ENCODE measurements around the gene ABCC1. TPM values are rescaled to one million over a fixed set of nuclear protein-coding genes. Genes with fewer than 3 reads are reported as not detected.
"Not testable (repeated sequence)": the region's sequence is repeated elsewhere in the genome, so short reads cannot be mapped to it uniquely, and the experiment has no call there.

The ABCC1 gene
- total RNA-seq, 1 experiment from 2014 or later, result 46.3 TPM

DNA sequence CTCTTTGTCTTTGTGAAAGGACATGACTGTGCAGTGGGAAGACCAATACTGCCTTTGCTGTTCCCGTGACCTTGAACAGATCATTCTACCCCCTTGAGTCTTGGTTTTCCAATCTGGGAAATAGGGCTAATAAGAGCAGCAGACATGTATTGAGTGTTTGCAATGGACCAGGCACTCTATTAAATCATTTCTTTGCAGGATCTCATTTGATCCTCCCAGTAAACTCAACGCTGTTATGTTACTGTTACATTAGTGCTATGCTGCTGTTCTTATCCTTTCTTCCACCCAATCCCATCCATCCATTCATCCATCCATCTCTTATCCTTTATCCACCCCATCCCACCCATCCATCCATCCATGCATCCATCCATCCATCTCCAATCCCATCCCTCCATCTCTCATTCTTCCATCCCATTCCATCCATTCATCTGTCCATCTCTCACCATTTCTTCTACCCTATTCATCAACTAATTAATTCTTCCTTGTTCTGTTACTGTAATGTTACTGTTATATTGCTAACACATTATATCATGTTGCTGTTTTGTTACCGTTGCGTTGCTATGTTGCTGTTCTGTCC lies 208.8 kb downstream of the ABCC1 start:
- Mint-ChIP-seq H3K36me3 (ENCODE audit: insufficient read depth, unreplicated experiment) (no peaks in the 10 kb centered on the region), H3K4me3 (ENCODE audit: low read depth, unreplicated experiment) (no peak overlapping the region), H3K9me3 (ENCODE audit: low read depth, unreplicated experiment) (no peaks in the 10 kb centered on the region), H3K4me1 (ENCODE audit: low read depth, unreplicated experiment) (no peaks in the 10 kb centered on the region), H3K27ac (ENCODE audit: unreplicated experiment) (no peak overlapping the region), H3K27me3 (ENCODE audit: unreplicated experiment) (peaks cover 15% of the 10 kb centered on the region)
- DNase-seq, result no peak
- CTCF ChIA-PET, result no interaction called here
- no TSS peak for BruUV-seq (replicated peaks)
- TF ChIP-seq, protein P1, sequence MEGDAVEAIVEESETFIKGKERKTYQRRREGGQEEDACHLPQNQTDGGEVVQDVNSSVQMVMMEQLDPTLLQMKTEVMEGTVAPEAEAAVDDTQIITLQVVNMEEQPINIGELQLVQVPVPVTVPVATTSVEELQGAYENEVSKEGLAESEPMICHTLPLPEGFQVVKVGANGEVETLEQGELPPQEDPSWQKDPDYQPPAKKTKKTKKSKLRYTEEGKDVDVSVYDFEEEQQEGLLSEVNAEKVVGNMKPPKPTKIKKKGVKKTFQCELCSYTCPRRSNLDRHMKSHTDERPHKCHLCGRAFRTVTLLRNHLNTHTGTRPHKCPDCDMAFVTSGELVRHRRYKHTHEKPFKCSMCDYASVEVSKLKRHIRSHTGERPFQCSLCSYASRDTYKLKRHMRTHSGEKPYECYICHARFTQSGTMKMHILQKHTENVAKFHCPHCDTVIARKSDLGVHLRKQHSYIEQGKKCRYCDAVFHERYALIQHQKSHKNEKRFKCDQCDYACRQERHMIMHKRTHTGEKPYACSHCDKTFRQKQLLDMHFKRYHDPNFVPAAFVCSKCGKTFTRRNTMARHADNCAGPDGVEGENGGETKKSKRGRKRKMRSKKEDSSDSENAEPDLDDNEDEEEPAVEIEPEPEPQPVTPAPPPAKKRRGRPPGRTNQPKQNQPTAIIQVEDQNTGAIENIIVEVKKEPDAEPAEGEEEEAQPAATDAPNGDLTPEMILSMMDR (IDR thresholded peaks at IDR 0.05; ENCODE audit: unreplicated experiment), result no peak
- intact Hi-C loops (cut with micrococcal nuclease; ENCODE audit: unreplicated experiment), result no loop called here

DNA sequence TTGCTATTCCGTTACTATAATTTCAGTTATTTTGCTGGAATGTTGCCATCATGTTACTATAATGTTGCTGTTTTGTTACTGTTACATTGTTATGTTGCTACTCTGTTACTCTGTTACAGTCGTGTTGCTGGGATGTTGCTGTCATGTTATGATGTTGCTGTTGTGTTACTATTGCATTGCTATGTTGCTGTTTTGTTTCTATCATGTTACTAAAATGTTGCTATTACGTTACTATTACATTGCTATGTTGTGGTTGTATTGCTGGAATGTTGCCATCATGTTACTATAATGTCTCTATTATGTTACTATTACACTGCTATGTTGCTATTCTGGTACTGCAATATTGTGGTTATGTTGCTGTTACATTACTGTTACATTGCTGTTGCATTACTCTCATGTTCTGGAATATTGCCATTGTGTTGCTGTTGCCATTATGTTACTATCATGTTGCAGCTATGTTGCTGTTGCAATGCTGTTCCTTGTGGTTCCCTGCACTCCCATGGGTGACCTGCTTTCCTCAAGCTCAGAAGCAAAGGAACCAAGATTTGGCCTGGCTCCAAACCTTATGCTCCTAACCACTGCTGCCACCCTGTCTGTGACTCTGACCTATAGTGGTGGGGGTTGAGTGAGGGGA lies 209.4 kb downstream of the ABCC1 start:
- Mint-ChIP-seq H3K36me3 (ENCODE audit: insufficient read depth, unreplicated experiment) (no peaks in the 10 kb centered on the region), H3K27ac (ENCODE audit: unreplicated experiment) (no peak overlapping the region), H3K4me1 (ENCODE audit: low read depth, unreplicated experiment) (no peaks in the 10 kb centered on the region), H3K9me3 (ENCODE audit: low read depth, unreplicated experiment) (no peaks in the 10 kb centered on the region), H3K27me3 (ENCODE audit: unreplicated experiment) (peaks cover 15% of the 10 kb centered on the region), H3K4me3 (ENCODE audit: low read depth, unreplicated experiment) (no peak overlapping the region)
- intact Hi-C loops (cut with micrococcal nuclease; ENCODE audit: unreplicated experiment), result no loop called here
- TF ChIP-seq, protein P1 (IDR thresholded peaks at IDR 0.05; ENCODE audit: unreplicated experiment), result no peak
- no TSS peak for BruUV-seq (replicated peaks)
- DNase-seq, result no peak
- CTCF ChIA-PET, result no interaction called here

DNA sequence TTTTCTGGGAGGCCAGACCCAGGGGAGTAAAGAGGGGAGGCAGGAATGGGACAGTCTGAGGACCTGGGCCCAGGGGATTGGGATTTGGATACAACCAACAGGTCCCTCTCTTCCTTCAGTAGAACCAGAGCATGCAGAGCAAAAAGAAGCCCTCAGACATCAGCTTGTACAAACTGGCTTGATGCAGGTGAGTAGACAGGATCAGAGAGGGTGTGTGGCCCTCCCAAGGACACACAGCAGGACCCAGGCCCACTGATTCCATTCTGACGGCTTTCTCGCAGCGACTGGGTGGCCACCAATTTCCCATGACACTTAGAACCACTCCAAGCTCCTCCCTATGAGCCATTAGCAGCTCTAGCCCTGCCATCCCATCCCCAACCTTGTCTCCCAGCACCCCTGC lies 210.2 kb downstream of the ABCC1 start:
- no peaks in the 10 kb centered on the region for H3K9me3 Mint-ChIP-seq (ENCODE audit: low read depth, unreplicated experiment)
- no TSS peak for BruUV-seq (replicated peaks)
- H3K36me3 Mint-ChIP-seq (ENCODE audit: insufficient read depth, unreplicated experiment), result no peaks in the 10 kb centered on the region
- CTCF ChIA-PET, result no interaction called here
- peaks cover 14% of the 10 kb centered on the region for H3K27me3 Mint-ChIP-seq (ENCODE audit: unreplicated experiment)
- no peak for DNase-seq
- TF ChIP-seq, protein P1 (IDR thresholded peaks at IDR 0.05; ENCODE audit: unreplicated experiment), result no peak
- intact Hi-C loops (cut with micrococcal nuclease; ENCODE audit: unreplicated experiment), result no loop called here
- H3K4me1 Mint-ChIP-seq (ENCODE audit: low read depth, unreplicated experiment), result no peaks in the 10 kb centered on the region
- no peak overlapping the region for H3K27ac Mint-ChIP-seq (ENCODE audit: unreplicated experiment)
- no peak overlapping the region for H3K4me3 Mint-ChIP-seq (ENCODE audit: low read depth, unreplicated experiment)

DNA sequence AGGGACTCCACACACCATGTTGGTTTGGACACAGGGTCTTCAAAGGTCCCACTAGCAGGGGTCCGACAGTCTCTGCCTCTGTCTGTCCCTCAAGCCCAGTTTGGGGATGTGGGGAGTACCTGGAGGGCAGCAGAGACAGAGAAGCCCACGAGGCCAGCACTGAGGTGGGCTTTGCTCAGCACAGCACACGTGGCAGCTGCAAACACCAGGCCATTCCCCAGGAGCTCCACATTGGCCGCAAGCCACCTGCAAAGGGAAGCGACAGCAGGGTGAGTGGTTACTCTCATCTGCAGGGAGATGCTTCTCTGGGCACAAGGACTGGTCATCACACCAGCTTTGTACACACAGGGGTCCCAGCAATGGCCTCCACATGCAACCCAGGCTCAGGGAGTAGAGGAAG lies 211.9 kb downstream of the ABCC1 start:
- H3K4me1 Mint-ChIP-seq (ENCODE audit: low read depth, unreplicated experiment), result no peaks in the 10 kb centered on the region
- no TSS peak for BruUV-seq (replicated peaks)
- no peaks in the 10 kb centered on the region for H3K27me3 Mint-ChIP-seq (ENCODE audit: unreplicated experiment)
- TF ChIP-seq, protein P1 (IDR thresholded peaks at IDR 0.05; ENCODE audit: unreplicated experiment), result no peak
- no peak for DNase-seq
- H3K9me3 Mint-ChIP-seq (ENCODE audit: low read depth, unreplicated experiment), result no peaks in the 10 kb centered on the region
- no peak overlapping the region for H3K27ac Mint-ChIP-seq (ENCODE audit: unreplicated experiment)
- intact Hi-C loops (cut with micrococcal nuclease; ENCODE audit: unreplicated experiment), result no loop called here
- H3K4me3 Mint-ChIP-seq (ENCODE audit: low read depth, unreplicated experiment), result no peak overlapping the region
- CTCF ChIA-PET, result no interaction called here
- H3K36me3 Mint-ChIP-seq (ENCODE audit: insufficient read depth, unreplicated experiment), result no peaks in the 10 kb centered on the region

DNA sequence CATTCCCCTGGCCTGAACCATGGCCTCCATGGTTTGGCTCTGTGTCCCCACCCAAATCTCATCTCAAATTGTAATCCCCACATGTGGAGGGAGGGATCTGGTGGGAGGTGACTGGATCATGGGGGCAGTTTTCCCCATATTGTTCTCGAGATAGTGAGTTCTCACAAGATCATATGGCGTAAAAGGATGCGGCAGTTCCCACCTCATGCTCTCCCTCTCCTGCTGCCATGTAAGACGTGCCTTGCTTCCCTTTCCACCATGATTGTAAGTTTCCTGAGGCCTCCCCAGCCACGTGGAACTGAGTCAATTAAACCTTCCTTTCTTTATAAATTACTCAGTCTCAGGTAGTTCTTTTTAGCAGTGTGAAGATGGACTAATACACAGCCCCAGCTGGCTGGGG lies 212.4 kb downstream of the ABCC1 start:
- H3K9me3 Mint-ChIP-seq (ENCODE audit: low read depth, unreplicated experiment); H3K4me3 Mint-ChIP-seq (ENCODE audit: low read depth, unreplicated experiment); CTCF ChIA-PET: not testable (repeated sequence)

More for the DNA sequence above, 212.4 kb downstream of the ABCC1 start:
- H3K27ac Mint-ChIP-seq (ENCODE audit: unreplicated experiment); DNase-seq; H3K27me3 Mint-ChIP-seq (ENCODE audit: unreplicated experiment); intact Hi-C loops (cut with micrococcal nuclease; ENCODE audit: unreplicated experiment); H3K36me3 Mint-ChIP-seq (ENCODE audit: insufficient read depth, unreplicated experiment); BruUV-seq (replicated peaks); H3K4me1 Mint-ChIP-seq (ENCODE audit: low read depth, unreplicated experiment): not testable (repeated sequence)

Measured in Calu3 (cell line).